Stimulated activated CD4-positive, alpha-beta T cell treated with anti-CD3 and anti-CD28 coated beads, Interleukin-12 subunit alpha, Interleukin-12 subunit beta, amount 100 ng/mL, for 48 hours (primary cell): ENCODE results near the gene CLEC5A.
"Not testable (repeated sequence)": the region's sequence is repeated elsewhere in the genome, so short reads cannot be mapped to it uniquely, and the experiment has no call there.

Experiments
- DNase-seq, 3 donors: peaks; one replicate each; pipeline ENCODE4 v3.0.0-alpha.2; 2020; ENCODE audit warnings: low read depth in 2 of 3, low spot score in 1 of 3

The CLEC5A gene

DNA sequence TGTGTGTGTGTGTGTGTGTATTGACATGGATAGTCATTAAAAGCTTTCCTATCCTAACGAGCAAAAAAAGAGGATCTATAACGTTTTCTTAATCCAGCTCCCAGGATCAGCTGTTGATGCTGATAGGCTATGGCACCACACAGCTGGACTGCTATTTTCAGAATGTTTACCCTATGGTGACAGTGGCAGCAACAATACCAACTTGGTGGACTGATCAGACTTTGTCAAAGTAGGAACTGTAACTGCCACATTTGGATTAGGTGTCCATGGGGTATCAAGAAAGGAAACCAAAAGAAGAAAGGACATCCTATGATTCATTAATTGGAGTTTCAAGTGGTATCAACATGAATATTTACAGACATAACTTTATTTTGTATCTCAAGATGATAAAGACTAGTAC lies 2.7 kb upstream of the CLEC5A start:
- DNase-seq: no peak

DNA sequence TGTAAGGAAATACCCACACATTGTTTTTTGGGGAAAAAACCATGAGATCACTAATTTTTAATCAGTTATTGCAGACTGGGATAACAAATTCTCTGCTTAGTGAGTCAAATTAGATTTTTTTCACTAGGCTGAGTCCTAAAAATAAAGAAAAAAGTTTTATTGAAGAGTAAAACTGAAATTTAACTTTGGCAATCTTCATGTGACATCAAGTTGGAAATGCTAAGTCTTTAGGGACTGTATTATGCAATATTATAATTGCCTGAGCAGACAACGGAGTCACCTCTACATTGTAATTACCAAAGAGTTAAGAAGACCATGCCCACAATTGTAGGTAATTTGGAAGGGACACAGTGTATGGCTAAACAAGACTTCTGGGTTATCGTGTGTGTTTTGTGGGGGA lies 2.2 kb upstream of the CLEC5A start:
- DNase-seq: no peak

DNA sequence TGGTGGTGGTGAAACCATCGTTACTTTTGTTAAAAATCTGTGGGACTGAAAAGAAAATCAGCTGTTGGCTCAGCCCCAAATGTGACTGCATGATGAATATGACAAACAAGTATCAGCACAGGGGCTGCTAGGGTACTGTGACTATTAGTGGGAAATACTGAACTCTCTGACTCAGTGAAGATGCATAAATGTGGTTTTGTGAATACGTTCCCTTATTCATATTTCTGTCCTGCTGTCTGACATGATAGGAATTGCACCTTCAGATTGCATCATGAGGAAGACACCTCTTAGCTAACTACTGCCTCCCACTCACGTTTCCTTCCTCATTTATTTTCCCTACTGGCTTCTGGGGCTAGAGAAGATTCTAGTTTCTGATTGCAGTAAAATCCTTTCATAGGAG lies 1.4 kb downstream of the CLEC5A start:
- no peak for DNase-seq

DNA sequence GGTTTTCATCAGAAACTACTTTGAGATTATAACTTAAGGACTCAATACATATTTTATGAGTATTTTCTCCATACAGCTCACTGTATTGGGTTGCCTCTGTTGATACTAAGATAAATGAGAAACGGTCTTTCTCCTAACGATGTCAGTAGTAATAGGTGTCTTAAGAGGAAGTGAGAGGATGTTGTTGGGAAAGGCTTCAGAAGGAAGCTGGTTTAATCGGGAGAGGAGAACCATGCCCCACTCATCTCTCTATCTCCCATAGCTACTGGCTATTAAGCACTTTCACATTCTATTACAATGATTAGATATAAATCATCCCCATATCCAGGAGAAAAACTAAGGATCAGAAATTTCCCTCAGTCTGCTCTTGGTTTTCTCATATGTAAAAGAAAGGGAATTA lies 2.0 kb downstream of the CLEC5A start:
- DNase-seq: no peak

- no peak for DNase-seq
Observed at GRCh38 chr7:141943846-141944245, 2.9 kb downstream of the CLEC5A start.

- DNase-seq: no peak
Observed at GRCh38 chr7:141941075-141941474, 5.7 kb downstream of the CLEC5A start.

DNA sequence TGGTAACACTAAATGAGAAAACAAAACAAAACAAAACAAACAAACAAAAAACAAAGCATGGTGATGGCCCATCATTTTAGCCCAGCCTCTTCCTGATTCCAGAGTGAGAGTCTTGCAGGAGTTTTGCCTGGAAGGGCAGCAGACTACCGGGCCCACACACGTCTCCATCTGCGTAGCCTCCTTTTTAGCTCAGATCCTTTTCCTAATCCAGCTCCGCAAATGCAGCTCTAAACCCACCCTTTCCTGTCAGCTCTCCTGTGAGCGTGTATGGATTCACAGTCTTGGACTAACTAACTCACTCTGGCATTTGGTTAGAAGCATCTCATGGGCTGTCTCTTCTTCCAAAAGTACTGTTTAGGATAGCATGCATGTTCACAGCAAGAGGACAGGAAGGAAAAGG lies 16.6 kb downstream of the CLEC5A start:
- DNase-seq: no peak

- no peak for DNase-seq
Observed at GRCh38 chr7:141928845-141929195, 18.0 kb downstream of the CLEC5A start.

GRCh38 chr7:141928146-141928844 lies 18.5 kb downstream of the CLEC5A start:
- no peak for DNase-seq

GRCh38 chr7:141920281-141920680 lies 26.5 kb downstream of the CLEC5A start:
- DNase-seq: no peak

GRCh38 chr7:141916099-141916498 lies 30.7 kb downstream of the CLEC5A start, which contains the start of gene OR9A4:
OR9A4 (plus strand) TSS chr7:141916399; CDS start chr7:141918876, 2,477 bp downstream.
- no peak for DNase-seq

GRCh38 chr7:141915565-141915964 lies 31.2 kb downstream of the CLEC5A start:
- no peak for DNase-seq

DNA sequence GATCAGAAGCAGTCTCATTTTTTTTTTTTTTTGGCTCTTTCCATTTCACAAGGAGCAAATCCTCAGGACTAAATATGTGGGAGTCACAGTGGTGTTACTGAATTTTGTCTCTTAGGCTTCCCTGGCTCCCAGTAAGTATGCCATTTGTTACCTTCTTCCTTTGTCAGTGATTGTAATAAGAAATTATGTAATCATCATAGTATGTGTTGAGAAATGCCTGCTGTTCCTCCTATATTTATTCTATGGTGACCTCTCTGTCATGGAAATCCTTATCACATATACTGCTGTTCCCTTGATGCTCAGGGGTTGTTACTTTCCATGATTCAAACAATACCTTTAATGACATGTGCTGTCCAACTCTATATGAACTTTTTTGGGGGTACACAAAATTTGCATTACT lies 35.4 kb downstream of the CLEC5A start:
- no peak for DNase-seq

DNA sequence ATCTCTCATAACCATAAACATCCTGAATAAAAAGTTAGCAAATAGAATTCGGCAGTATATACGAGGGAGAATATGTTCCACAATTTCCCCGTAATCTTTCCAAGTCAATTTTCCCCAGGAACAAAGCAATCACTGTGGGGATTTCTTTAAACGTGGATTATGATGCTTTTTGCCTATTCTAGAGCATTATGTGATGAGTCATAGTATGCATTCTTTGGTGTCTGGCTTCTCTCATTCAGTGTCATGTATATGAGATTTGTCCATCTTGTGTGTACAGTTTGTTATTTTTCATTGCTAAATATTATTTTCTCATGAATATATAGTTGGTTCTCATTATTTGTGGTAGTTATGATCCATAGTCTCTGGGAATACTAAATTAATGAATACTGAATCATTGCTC lies 40.5 kb downstream of the CLEC5A start:
- no peak for DNase-seq

GRCh38 chr7:141899366-141899765 lies 47.4 kb downstream of the CLEC5A start:
- DNase-seq: not testable (repeated sequence)

GRCh38 chr7:141891336-141891735 lies 55.4 kb downstream of the CLEC5A start:
- no peak for DNase-seq

DNA sequence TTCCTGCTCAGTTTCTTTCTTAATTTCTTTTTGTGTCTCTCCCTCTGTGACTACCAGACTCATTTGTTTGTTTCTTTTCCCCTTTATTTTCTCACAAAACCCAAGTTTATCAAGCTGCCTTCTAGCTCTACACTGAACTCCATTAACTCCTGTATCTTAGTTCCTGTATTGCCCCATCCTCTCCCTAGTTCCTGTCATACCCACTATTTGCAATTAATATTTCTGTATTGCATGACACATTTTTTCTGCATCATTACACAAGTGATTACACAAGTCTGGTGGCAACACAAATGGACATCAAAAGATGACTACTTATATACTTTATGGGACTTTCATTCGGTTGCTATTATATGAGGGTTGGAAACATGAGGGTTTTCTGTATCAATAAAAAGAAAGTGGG lies 57.5 kb downstream of the CLEC5A start:
- DNase-seq: no peak

GRCh38 chr7:141884539-141885225 lies 62.1 kb downstream of the CLEC5A start:
- no peak for DNase-seq

DNA sequence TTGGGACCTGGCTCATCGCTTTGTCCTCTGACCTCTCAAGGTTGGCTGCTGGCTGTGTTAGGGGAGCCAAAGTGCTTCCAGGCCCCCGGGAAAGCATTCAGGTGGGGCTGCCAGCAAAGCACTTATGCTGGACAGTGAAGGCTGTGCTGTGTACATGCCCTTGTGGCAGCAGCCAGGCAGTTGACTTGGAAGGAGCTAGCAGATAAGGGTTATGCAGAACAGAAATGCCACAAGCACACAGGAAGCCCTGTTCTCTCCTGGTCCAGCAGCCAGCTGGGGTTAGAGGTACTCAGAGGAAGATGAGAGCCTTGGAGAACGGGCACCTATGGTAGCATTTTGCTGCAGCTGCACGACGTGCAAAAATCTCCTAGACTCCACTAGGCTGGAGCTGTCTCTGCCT lies 65.8 kb downstream of the CLEC5A start:
- no peak for DNase-seq

DNA sequence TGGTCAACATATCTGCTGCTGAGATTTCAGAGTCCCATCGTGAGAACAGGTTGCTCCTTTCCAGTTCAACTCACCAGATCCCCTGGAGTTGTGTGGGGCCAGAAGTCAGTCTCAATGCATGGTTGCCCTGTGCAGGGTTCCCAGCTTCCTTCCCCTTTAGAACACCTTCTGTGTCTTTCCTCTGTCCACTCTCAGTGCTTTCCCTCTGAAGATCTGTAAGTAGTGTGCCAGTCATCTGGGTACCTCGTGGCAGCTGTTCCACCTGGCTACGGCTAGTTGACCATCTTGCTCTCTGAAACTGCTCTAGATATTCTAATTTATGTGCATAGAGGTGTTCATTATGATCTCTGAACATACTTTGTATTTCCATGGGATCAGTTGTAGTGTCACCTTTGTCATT lies 69.4 kb downstream of the CLEC5A start:
- DNase-seq: no peak
